Fibroblast of lung (primary cell): ENCODE results near the gene SCAPER.

ENCODE experiments used
- CTCF ChIP-seq, 2 donors: IDR thresholded peaks in 1 of 2; conservative IDR thresholded peaks in 1 of 2; 1 replicate in 1 of 2; 2 replicates in 1 of 2; pipeline ENCODE4 v1.5.1; 2011 to 2012; ENCODE audit warnings: low read length in 2 of 2, control low read depth in 1 of 2, inconsistent platforms in 1 of 2, low read depth in 1 of 2, mild to moderate bottlenecking in 1 of 2
- EZH2 ChIP-seq: IDR thresholded peaks from 2 replicates; pipeline ENCODE4 v1.5.1; 2012; ENCODE audit warnings: low read length, control low read depth, mild to moderate bottlenecking; ENCODE audit errors: missing control alignments

- TF ChIP-seq CTCF (conservative IDR thresholded peaks at IDR 0.05 in 1 of 2, IDR thresholded peaks at IDR 0.05 in 1 of 2; ENCODE audit: low read depth in 1 of 2, low read length in 2 of 2): no peak
- TF ChIP-seq EZH2: no peak
These were observed 503.9 kb downstream of the SCAPER start for GRCh38 chr15:76401285-76401684.
